Measurements from ENCODE around the gene DNTTIP2.

The DNTTIP2 gene

GRCh38 chr1:93876244-93876643, 2.8 kb downstream of the DNTTIP2 start:
- no peak overlapping the region for H2AFZ ChIP-seq (ENCODE audit: low read depth, low read length)
- H3K27me3 ChIP-seq (ENCODE audit: insufficient read depth, low read length, poor library complexity) = no peaks in the 10 kb centered on the region
- no peaks in the 10 kb centered on the region for H3K9me3 ChIP-seq (ENCODE audit: insufficient read depth, low read length, severe bottlenecking)
- peaks cover 45% of the 10 kb centered on the region for H3K79me2 ChIP-seq (ENCODE audit: insufficient read depth, low read length)
- peak overlapping the region; percentile 89 for H3K4me2 ChIP-seq (ENCODE audit: insufficient read depth, low read length)
- peaks cover 29% of the 10 kb centered on the region; the same call in 1 of the 2 replicates for H4K20me1 ChIP-seq (ENCODE audit: insufficient read depth, low read length)
- no peak overlapping the region for H3K9ac ChIP-seq (ENCODE audit: low read depth, low read length)
- TF ChIP-seq EZH2 (IDR thresholded peaks at IDR 0.05; ENCODE audit: borderline replicate concordance, low read depth, low read length, severe bottlenecking) (no peak), CTCF (IDR thresholded peaks at IDR 0.05; ENCODE audit: borderline replicate concordance, extremely low read depth, low read length, poor library complexity, severe bottlenecking) (no peak)
- H3K4me3 ChIP-seq (ENCODE audit: low read depth in 1 of 2, low read length in 2 of 2) = peak overlapping the region in 1 of 2 experiments; percentile 35; a peak in 2 of 4 replicates
- ATAC-seq (ENCODE audit: insufficient read depth, low read depth) (no peak), DNase-seq (no peak)
- peaks cover 34% of the 10 kb centered on the region for H3K4me1 ChIP-seq (ENCODE audit: insufficient read depth, low read length)
- peaks cover 68% of the 10 kb centered on the region for H3K36me3 ChIP-seq (ENCODE audit: insufficient read depth, low read length)
- H3K27ac ChIP-seq (ENCODE audit: low read length) = no peak overlapping the region

GRCh38 chr1:93874025-93874651, 4.9 kb downstream of the DNTTIP2 start:
- Histone ChIP-seq H3K4me3 (ENCODE audit: low read depth in 1 of 2, low read length in 2 of 2) (no peak overlapping the region), H3K9ac (ENCODE audit: low read depth, low read length) (no peak overlapping the region), H3K27me3 (ENCODE audit: insufficient read depth, low read length, poor library complexity) (no peaks in the 10 kb centered on the region), H3K36me3 (ENCODE audit: insufficient read depth, low read length) (peaks cover 88% of the 10 kb centered on the region), H4K20me1 (ENCODE audit: insufficient read depth, low read length) (peaks cover 29% of the 10 kb centered on the region; the same call in 1 of the 2 replicates), H3K4me2 (ENCODE audit: insufficient read depth, low read length) (no peak overlapping the region), H3K79me2 (ENCODE audit: insufficient read depth, low read length) (peaks cover 41% of the 10 kb centered on the region), H2AFZ (ENCODE audit: low read depth, low read length) (no peak overlapping the region), H3K4me1 (ENCODE audit: insufficient read depth, low read length) (peaks cover 27% of the 10 kb centered on the region), H3K27ac (ENCODE audit: low read length) (no peak overlapping the region), H3K9me3 (ENCODE audit: insufficient read depth, low read length, severe bottlenecking) (no peaks in the 10 kb centered on the region)
- peak; percentile 58 for ATAC-seq (ENCODE audit: insufficient read depth, low read depth)
- peak; percentile 31 for DNase-seq
- TF ChIP-seq EZH2 (IDR thresholded peaks at IDR 0.05; ENCODE audit: borderline replicate concordance, low read depth, low read length, severe bottlenecking) (no peak), CTCF (IDR thresholded peaks at IDR 0.05; ENCODE audit: borderline replicate concordance, extremely low read depth, low read length, poor library complexity, severe bottlenecking) (peak; percentile 81)

- H3K79me2 ChIP-seq (ENCODE audit: insufficient read depth, low read length) = peaks cover 14% of the 10 kb centered on the region
- DNase-seq (no peak), ATAC-seq (ENCODE audit: insufficient read depth, low read depth) (no peak)
- H3K4me1 ChIP-seq (ENCODE audit: insufficient read depth, low read length) = peaks cover 5% of the 10 kb centered on the region
- peaks cover 77% of the 10 kb centered on the region for H3K36me3 ChIP-seq (ENCODE audit: insufficient read depth, low read length)
- H4K20me1 ChIP-seq (ENCODE audit: insufficient read depth, low read length) = peaks cover 8% of the 10 kb centered on the region; the same call in 1 of the 2 replicates
- H2AFZ ChIP-seq (ENCODE audit: low read depth, low read length) = no peak overlapping the region
- no peak overlapping the region for H3K4me2 ChIP-seq (ENCODE audit: insufficient read depth, low read length)
- H3K27ac ChIP-seq (ENCODE audit: low read length) = no peak overlapping the region
- no peaks in the 10 kb centered on the region for H3K27me3 ChIP-seq (ENCODE audit: insufficient read depth, low read length, poor library complexity)
- H3K9ac ChIP-seq (ENCODE audit: low read depth, low read length) = no peak overlapping the region
- no peaks in the 10 kb centered on the region for H3K9me3 ChIP-seq (ENCODE audit: insufficient read depth, low read length, severe bottlenecking)
- H3K4me3 ChIP-seq (ENCODE audit: low read depth in 1 of 2, low read length in 2 of 2) = no peak overlapping the region
- TF ChIP-seq EZH2 (IDR thresholded peaks at IDR 0.05; ENCODE audit: borderline replicate concordance, low read depth, low read length, severe bottlenecking) (no peak), CTCF (IDR thresholded peaks at IDR 0.05; ENCODE audit: borderline replicate concordance, extremely low read depth, low read length, poor library complexity, severe bottlenecking) (no peak)
Observed at GRCh38 chr1:93871366-93871765, 7.6 kb downstream of the DNTTIP2 start.
